ENCODE results near the gene LRRK1.
A peak's percentile ranks its signal among the peaks of the same experiment; 100 is the strongest.

LRRK1 gene

GRCh38 chr15:101087172-101087769 lies 168.1 kb downstream of the LRRK1 start:
- Histone ChIP-seq H4K5ac (ENCODE audit: low read length) (no peak overlapping the region), H3K79me2 (ENCODE audit: control insufficient read depth, insufficient read depth, low read length) (no peaks in the 10 kb centered on the region)
- WGBS (ENCODE audit: extremely low coverage, insufficient coverage, low lambda C conversion rate): no CpG with 5 or more reads among the region's 10 CpGs

DNA sequence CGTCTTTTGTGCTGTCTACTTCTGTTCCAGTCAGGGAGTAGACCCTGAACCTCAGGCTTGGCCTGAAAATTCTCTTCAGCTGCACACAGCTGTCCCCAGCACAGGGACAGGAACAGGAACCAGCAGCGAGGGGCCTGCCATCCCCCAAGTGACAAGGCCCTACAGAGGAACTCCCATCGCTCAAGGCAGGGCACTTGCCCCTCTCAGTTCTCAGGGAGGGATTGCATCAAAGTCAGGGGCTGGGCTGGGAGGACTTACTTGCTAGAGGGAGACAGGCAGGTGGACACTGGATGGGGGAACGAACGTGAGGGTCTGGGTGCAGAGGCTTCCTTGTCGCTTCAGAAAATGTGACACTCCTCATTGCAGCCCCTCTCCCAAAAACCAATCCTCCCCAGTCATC lies 169.1 kb downstream of the LRRK1 start:
- DNase-seq: no peak
- WGBS (ENCODE audit: extremely low coverage, insufficient coverage, low lambda C conversion rate): no CpG with 5 or more reads among the region's 6 CpGs
- Histone ChIP-seq H3K36me3 (ENCODE audit: control insufficient read depth, insufficient read depth, low read length) (no peaks in the 10 kb centered on the region), H4K8ac (ENCODE audit: low read depth, low read length) (no peak overlapping the region), H3K79me1 (ENCODE audit: low read length) (no peaks in the 10 kb centered on the region), H3K27ac (ENCODE audit: low read depth, low read length) (no peak overlapping the region), H3K27me3 (ENCODE audit: insufficient read depth, low read length, poor library complexity) (no peaks in the 10 kb centered on the region), H3K4ac (ENCODE audit: low read depth, low read length) (no peak overlapping the region), H2BK5ac (ENCODE audit: low read length) (no peak overlapping the region), H3K79me2 (ENCODE audit: control insufficient read depth, insufficient read depth, low read length) (no peaks in the 10 kb centered on the region), H2BK15ac (replicated peaks; ENCODE audit: low read depth) (no peak overlapping the region), H3K9ac (ENCODE audit: low read length) (no peak overlapping the region), H3K4me2 (ENCODE audit: low read length) (no peak overlapping the region), H2BK120ac (ENCODE audit: low read depth, low read length) (no peak overlapping the region), H4K5ac (ENCODE audit: low read length) (no peak overlapping the region), H3K4me3 (ENCODE audit: low read length) (no peak overlapping the region), H3K4me1 (ENCODE audit: control insufficient read depth, low read depth, low read length) (no peaks in the 10 kb centered on the region), H2AK5ac (ENCODE audit: low read length) (no peak overlapping the region), H3K56ac (ENCODE audit: low read length) (no peak overlapping the region), H3K18ac (ENCODE audit: low read length) (no peak overlapping the region), H3K23ac (ENCODE audit: low read length) (no peak overlapping the region)

More at GRCh38 chr15:101087172-101087769, 168.1 kb downstream of the LRRK1 start:
- Histone ChIP-seq H3K9ac (ENCODE audit: low read length) (no peak overlapping the region), H3K27me3 (ENCODE audit: insufficient read depth, low read length, poor library complexity) (no peaks in the 10 kb centered on the region), H3K4me1 (ENCODE audit: control insufficient read depth, low read depth, low read length) (no peaks in the 10 kb centered on the region), H3K56ac (ENCODE audit: low read length) (no peak overlapping the region), H3K79me1 (ENCODE audit: low read length) (no peaks in the 10 kb centered on the region), H3K18ac (ENCODE audit: low read length) (no peak overlapping the region), H3K23ac (ENCODE audit: low read length) (no peak overlapping the region), H2BK120ac (ENCODE audit: low read depth, low read length) (no peak overlapping the region), H2AK5ac (ENCODE audit: low read length) (no peak overlapping the region), H3K36me3 (ENCODE audit: control insufficient read depth, insufficient read depth, low read length) (no peaks in the 10 kb centered on the region), H3K27ac (ENCODE audit: low read depth, low read length) (no peak overlapping the region), H3K4me3 (ENCODE audit: low read length) (no peak overlapping the region), H3K4me2 (ENCODE audit: low read length) (no peak overlapping the region), H3K4ac (ENCODE audit: low read depth, low read length) (no peak overlapping the region), H4K8ac (ENCODE audit: low read depth, low read length) (no peak overlapping the region), H2BK5ac (ENCODE audit: low read length) (no peak overlapping the region), H2BK15ac (replicated peaks; ENCODE audit: low read depth) (no peak overlapping the region)
- DNase-seq: no peak

GRCh38 chr15:101088788-101089578 lies 169.8 kb downstream of the LRRK1 start:
- Histone ChIP-seq H3K4me1 (ENCODE audit: control insufficient read depth, low read depth, low read length) (no peaks in the 10 kb centered on the region), H3K4me2 (ENCODE audit: low read length) (peak overlapping the region; percentile 50), H2BK5ac (ENCODE audit: low read length) (no peak overlapping the region), H3K79me2 (ENCODE audit: control insufficient read depth, insufficient read depth, low read length) (no peaks in the 10 kb centered on the region), H3K4ac (ENCODE audit: low read depth, low read length) (no peak overlapping the region), H3K9ac (ENCODE audit: low read length) (peak overlapping the region; percentile 53), H3K18ac (ENCODE audit: low read length) (no peak overlapping the region), H3K23ac (ENCODE audit: low read length) (no peak overlapping the region), H4K5ac (ENCODE audit: low read length) (no peak overlapping the region), H2BK15ac (replicated peaks; ENCODE audit: low read depth) (no peak overlapping the region), H3K56ac (ENCODE audit: low read length) (peak overlapping the region; percentile 71), H2AK5ac (ENCODE audit: low read length) (no peak overlapping the region), H3K36me3 (ENCODE audit: control insufficient read depth, insufficient read depth, low read length) (no peaks in the 10 kb centered on the region), H3K4me3 (ENCODE audit: low read length) (no peak overlapping the region), H2BK120ac (ENCODE audit: low read depth, low read length) (no peak overlapping the region), H3K27me3 (ENCODE audit: insufficient read depth, low read length, poor library complexity) (no peaks in the 10 kb centered on the region), H4K8ac (ENCODE audit: low read depth, low read length) (no peak overlapping the region), H3K27ac (ENCODE audit: low read depth, low read length) (no peak overlapping the region), H3K79me1 (ENCODE audit: low read length) (no peaks in the 10 kb centered on the region)
- DNase-seq: peak; percentile 53
- no CpG with 5 or more reads among the region's 42 CpGs for WGBS (ENCODE audit: extremely low coverage, insufficient coverage, low lambda C conversion rate)

GRCh38 chr15:101089579-101090427 lies 170.6 kb downstream of the LRRK1 start:
- no peaks in the 10 kb centered on the region for H3K36me3 ChIP-seq (ENCODE audit: control insufficient read depth, insufficient read depth, low read length)
- H4K8ac ChIP-seq (ENCODE audit: low read depth, low read length): no peak overlapping the region
- H3K4me1 ChIP-seq (ENCODE audit: control insufficient read depth, low read depth, low read length): no peaks in the 10 kb centered on the region
- H4K5ac ChIP-seq (ENCODE audit: low read length): no peak overlapping the region
- H3K4me3 ChIP-seq (ENCODE audit: low read length): no peak overlapping the region
- H3K27ac ChIP-seq (ENCODE audit: low read depth, low read length): no peak overlapping the region
- H3K27me3 ChIP-seq (ENCODE audit: insufficient read depth, low read length, poor library complexity): no peaks in the 10 kb centered on the region
- H3K23ac ChIP-seq (ENCODE audit: low read length): no peak overlapping the region
- WGBS (ENCODE audit: extremely low coverage, insufficient coverage, low lambda C conversion rate): no CpG with 5 or more reads among the region's 9 CpGs
- H3K9ac ChIP-seq (ENCODE audit: low read length): no peak overlapping the region
- no peak overlapping the region for H2BK120ac ChIP-seq (ENCODE audit: low read depth, low read length)
- H3K79me2 ChIP-seq (ENCODE audit: control insufficient read depth, insufficient read depth, low read length): no peaks in the 10 kb centered on the region
- no peak overlapping the region for H2BK15ac ChIP-seq (replicated peaks; ENCODE audit: low read depth)
- H3K4ac ChIP-seq (ENCODE audit: low read depth, low read length): no peak overlapping the region
- no peak overlapping the region for H3K18ac ChIP-seq (ENCODE audit: low read length)
- DNase-seq: no peak
- H3K56ac ChIP-seq (ENCODE audit: low read length): no peak overlapping the region
- no peak overlapping the region for H3K4me2 ChIP-seq (ENCODE audit: low read length)
- H2BK5ac ChIP-seq (ENCODE audit: low read length): no peak overlapping the region
- no peak overlapping the region for H2AK5ac ChIP-seq (ENCODE audit: low read length)
- no peaks in the 10 kb centered on the region for H3K79me1 ChIP-seq (ENCODE audit: low read length)

DNA sequence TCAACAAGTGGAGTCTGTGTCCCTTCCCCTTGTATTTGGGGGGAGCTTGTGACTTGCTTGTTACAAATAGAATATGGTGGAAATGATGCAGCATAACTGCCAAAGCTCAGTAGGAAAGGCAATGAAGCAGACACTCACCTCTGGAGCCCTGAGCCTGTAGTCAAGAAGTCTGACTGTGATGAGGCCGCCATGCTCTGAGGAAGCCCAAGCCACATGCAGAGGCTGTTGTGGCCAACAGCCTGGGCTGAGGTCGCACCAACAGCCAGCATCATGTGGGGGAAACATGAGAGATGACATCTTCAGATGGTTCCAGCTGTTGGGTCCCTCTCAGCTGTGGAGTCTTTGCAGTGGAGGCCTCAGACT lies 171.3 kb downstream of the LRRK1 start:
- no peak overlapping the region for H2AK5ac ChIP-seq (ENCODE audit: low read length)
- no peak overlapping the region for H2BK15ac ChIP-seq (replicated peaks; ENCODE audit: low read depth)
- H4K5ac ChIP-seq (ENCODE audit: low read length): no peak overlapping the region
- DNase-seq: no peak
- H3K9ac ChIP-seq (ENCODE audit: low read length): no peak overlapping the region
- no peak overlapping the region for H3K4me2 ChIP-seq (ENCODE audit: low read length)
- no peaks in the 10 kb centered on the region for H3K36me3 ChIP-seq (ENCODE audit: control insufficient read depth, insufficient read depth, low read length)
- no peak overlapping the region for H3K4me3 ChIP-seq (ENCODE audit: low read length)
- H3K56ac ChIP-seq (ENCODE audit: low read length): no peak overlapping the region
- no peaks in the 10 kb centered on the region for H3K4me1 ChIP-seq (ENCODE audit: control insufficient read depth, low read depth, low read length)
- H2BK5ac ChIP-seq (ENCODE audit: low read length): no peak overlapping the region
- H3K27me3 ChIP-seq (ENCODE audit: insufficient read depth, low read length, poor library complexity): no peaks in the 10 kb centered on the region
- H3K79me2 ChIP-seq (ENCODE audit: control insufficient read depth, insufficient read depth, low read length): no peaks in the 10 kb centered on the region
- H2BK120ac ChIP-seq (ENCODE audit: low read depth, low read length): no peak overlapping the region
- no peak overlapping the region for H3K4ac ChIP-seq (ENCODE audit: low read depth, low read length)
- H4K8ac ChIP-seq (ENCODE audit: low read depth, low read length): no peak overlapping the region
- no peaks in the 10 kb centered on the region for H3K79me1 ChIP-seq (ENCODE audit: low read length)
- WGBS (ENCODE audit: extremely low coverage, insufficient coverage, low lambda C conversion rate): no CpG with 5 or more reads among the region's 2 CpGs
- no peak overlapping the region for H3K27ac ChIP-seq (ENCODE audit: low read depth, low read length)
- H3K18ac ChIP-seq (ENCODE audit: low read length): no peak overlapping the region
- no peak overlapping the region for H3K23ac ChIP-seq (ENCODE audit: low read length)

Measured in mesendoderm (in vitro differentiated cells).